ENCODE results near the gene ADCY1.

- TF ChIP-seq CTCF (conservative IDR thresholded peaks at IDR 0.05 in 1 of 2, IDR thresholded peaks at IDR 0.05 in 1 of 2; ENCODE audit: extremely low read depth in 1 of 2, insufficient read depth in 1 of 2, low read depth in 1 of 2, low read length in 2 of 2) (no peak), EZH2 (IDR thresholded peaks at IDR 0.05; ENCODE audit: borderline replicate concordance, low read length) (no peak)
Observed at GRCh38 chr7:45690762-45691150, 116.6 kb downstream of the ADCY1 start.
